Liver (tissue), 9 donors: ENCODE results near the gene CA10. TPM values are rescaled to one million over a fixed set of nuclear protein-coding genes. Genes with fewer than 3 reads are reported as not detected.

Experiments used
- DNase-seq: peaks from one replicate; pipeline ENCODE4 v3.0.0-alpha.2; 2017; ENCODE audit warnings: low spot score
- H3K27ac ChIP-seq, 2 donors: one replicate each; pipeline ENCODE4 v1.7.0; 2013; ENCODE audit warnings: inconsistent platforms in 2 of 2, low read length in 2 of 2, control low read depth in 1 of 2, low read depth in 1 of 2, mild to moderate bottlenecking in 1 of 2
- H3K27me3 ChIP-seq, 4 donors: one replicate each; pipeline versions ENCODE4 v1.6.1 to v1.7.0; 2013; ENCODE audit warnings: low read length in 3 of 4, inconsistent platforms in 1 of 4, mild to moderate bottlenecking in 1 of 4, moderate library complexity in 1 of 4; ENCODE audit not compliant: control insufficient read depth in 4 of 4, insufficient read depth in 4 of 4
- H3K36me3 ChIP-seq, 4 donors: one replicate each; pipeline versions ENCODE4 v1.6.1 to v1.7.0; 2013; ENCODE audit warnings: low read length in 3 of 4, mild to moderate bottlenecking in 3 of 4, low read depth in 1 of 4, moderate library complexity in 1 of 4; ENCODE audit not compliant: control insufficient read depth in 4 of 4, insufficient read depth in 3 of 4
- H3K4me1 ChIP-seq, 4 donors: one replicate each; pipeline versions ENCODE4 v1.6.1 to v1.7.0; 2013; ENCODE audit warnings: low read length in 3 of 4, mild to moderate bottlenecking in 3 of 4, moderate library complexity in 1 of 4; ENCODE audit not compliant: control insufficient read depth in 4 of 4, insufficient read depth in 4 of 4
- H3K4me3 ChIP-seq, 3 donors: one replicate each; pipeline versions ENCODE4 v1.6.1 to v1.7.0; 2013; ENCODE audit warnings: low read length in 3 of 3, control low read depth in 1 of 3, low read depth in 1 of 3, mild to moderate bottlenecking in 1 of 3
- H3K9ac ChIP-seq, 2 donors: one replicate each; pipeline ENCODE4 v1.7.0; 2013; ENCODE audit warnings: low read length in 2 of 2, mild to moderate bottlenecking in 2 of 2, moderate library complexity in 2 of 2, control low read depth in 1 of 2, low read depth in 1 of 2
- H3K9me3 ChIP-seq, 4 donors: one replicate each; pipeline versions ENCODE4 v1.6.1 to v1.7.0; 2013; ENCODE audit warnings: low read length in 3 of 4; ENCODE audit not compliant: control insufficient read depth in 4 of 4
- CTCF ChIP-seq: fragments of 150-350 bp; IDR thresholded peaks from 2 replicates; pipeline ENCODE4 v1.5.1; 2017; ENCODE audit warnings: improper control_type of control experiment, low read depth, low read length; ENCODE audit not compliant: missing input control
- EGR1 ChIP-seq, 2 donors: IDR thresholded peaks; 2 replicates each; pipeline ENCODE4 v1.6.1; 2016 to 2018; ENCODE audit warnings: antibody characterized with exemption in 2 of 2, low read depth in 2 of 2
- FOXA2 ChIP-seq: IDR thresholded peaks from 2 replicates; pipeline ENCODE4 v1.6.1; 2016; ENCODE audit warnings: antibody characterized with exemption
- GABPA ChIP-seq, 2 donors: IDR thresholded peaks in 1 of 2; conservative IDR thresholded peaks in 1 of 2; 2 replicates each; pipeline ENCODE4 v1.6.1; 2016; ENCODE audit warnings: antibody characterized with exemption in 2 of 2, mild to moderate bottlenecking in 1 of 2, moderate library complexity in 1 of 2
- MAX ChIP-seq: IDR thresholded peaks from 2 replicates; pipeline ENCODE4 v1.6.1; 2016; ENCODE audit warnings: antibody characterized with exemption
- NR2F2 ChIP-seq: IDR thresholded peaks from 2 replicates; pipeline ENCODE4 v1.6.1; 2016; ENCODE audit warnings: antibody characterized with exemption
- RAD21 ChIP-seq, 2 donors: IDR thresholded peaks; 2 replicates each; pipeline ENCODE4 v1.6.1; 2016; ENCODE audit warnings: antibody characterized with exemption in 2 of 2, mild to moderate bottlenecking in 2 of 2
- REST ChIP-seq: IDR thresholded peaks from 2 replicates; pipeline ENCODE4 v1.6.1; 2016; ENCODE audit warnings: antibody characterized with exemption, mild to moderate bottlenecking
- RXRA ChIP-seq, 2 donors: IDR thresholded peaks; 2 replicates each; pipeline ENCODE4 v1.6.1; 2017 to 2018; ENCODE audit warnings: antibody characterized with exemption in 2 of 2, mild to moderate bottlenecking in 1 of 2
- TAF1 ChIP-seq: conservative IDR thresholded peaks from 2 replicates; pipeline ENCODE4 v1.6.1; 2016; ENCODE audit warnings: antibody characterized with exemption, mild to moderate bottlenecking
- WGBS: extraction: QIAGEN DNeasy Blood & Tissue Kit; methylation state at CpG from one replicate; pipeline ENCODE4 v1.1.7; 2013; 5-methylcytosine and 5-hydroxymethylcytosine counted together
- polyA plus RNA-seq, 2 donors: library from polyadenylated mRNA; stranded (reverse) in 1 of 2; unstranded in 1 of 2; fragments of 200-250 nt in 1 of 2; fragments of >200 nt in 1 of 2; fragmentation: Nextera tagmentation in 1 of 2; extraction: Ambion mirVana in 1 of 2; gene quantifications; one replicate each; pipeline versions ENCODE4 v1.2.1 to v1.2.3, GENCODE V29; 2013 to 2015
- total RNA-seq, 2 donors: library from RNA; depleted of rRNA; stranded (reverse); fragments of >200 nt; gene quantifications; one replicate each; pipeline ENCODE4 v1.2.3, GENCODE V29; 2014
- TF ChIP-seq, protein P1 (sequence below): IDR thresholded peaks from 2 replicates; pipeline ENCODE4 v1.6.1; 2016; ENCODE audit warnings: antibody characterized with exemption
- donor health status: healthy.
- donor health status: healthy.
- donor health status: healthy.
- donor health status: healthy.
- donor health status: healthy.

CA10 gene
- total and polyA plus RNA-seq, 4 donors = 0.05 TPM; not detected in 3

DNA sequence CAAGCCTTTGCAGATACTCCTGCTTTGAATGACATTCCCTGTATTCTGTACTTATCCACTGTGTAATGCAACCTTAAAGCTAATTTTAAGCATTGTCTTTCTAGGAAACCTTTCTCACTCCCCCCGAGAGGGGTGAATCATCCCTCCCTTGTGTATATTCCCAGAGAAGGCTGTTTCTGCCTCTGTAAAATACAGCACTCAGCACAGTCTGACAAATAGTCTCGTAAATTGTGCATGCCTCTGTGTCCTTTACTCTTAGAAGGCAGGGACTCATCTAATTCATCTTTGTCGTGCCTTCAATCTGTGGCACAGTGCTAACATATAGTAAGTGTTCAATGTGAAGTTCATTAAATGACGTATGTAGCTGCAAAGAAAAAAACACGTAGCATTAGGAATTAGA, 200.7 kb downstream of the CA10 start:
- TF ChIP-seq MAX (no peak), EGR1 (IDR thresholded peaks at IDR 0.05; ENCODE audit: low read depth in 2 of 2) (no peak), TAF1 (no peak), RAD21 (IDR thresholded peaks at IDR 0.05) (no peak)
- TF ChIP-seq, protein P1, sequence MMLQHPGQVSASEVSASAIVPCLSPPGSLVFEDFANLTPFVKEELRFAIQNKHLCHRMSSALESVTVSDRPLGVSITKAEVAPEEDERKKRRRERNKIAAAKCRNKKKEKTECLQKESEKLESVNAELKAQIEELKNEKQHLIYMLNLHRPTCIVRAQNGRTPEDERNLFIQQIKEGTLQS = no peak
- WGBS = 72% methylated on average over 5 of the region's 5 CpGs
- no peak for DNase-seq
- Histone ChIP-seq H3K9me3 (peaks cover 0 to 13% (median 4%) of the 10 kb centered on the region in 4 donors), H3K9ac (no peak overlapping the region), H3K27me3 (peaks cover 0 to 6% (median 3%) of the 10 kb centered on the region in 4 donors), H3K36me3 (no peaks in the 10 kb centered on the region), H3K4me3 (no peak overlapping the region), H3K27ac (no peak overlapping the region), H3K4me1 (no peaks in the 10 kb centered on the region)

GRCh38 chr17:51955245-51955644, 203.3 kb downstream of the CA10 start:
- Histone ChIP-seq H3K9ac (no peak overlapping the region), H3K9me3 (peaks cover 0 to 3% (median 0%) of the 10 kb centered on the region in 4 donors), H3K4me3 (no peak overlapping the region), H3K27ac (no peak overlapping the region), H3K27me3 (peaks cover 0 to 9% (median 3%) of the 10 kb centered on the region in 4 donors), H3K4me1 (no peaks in the 10 kb centered on the region), H3K36me3 (no peaks in the 10 kb centered on the region)
- TF ChIP-seq, protein P1 = no peak
- no peak for TF ChIP-seq GABPA (IDR thresholded peaks at IDR 0.05 in 1 of 2, conservative IDR thresholded peaks at IDR 0.05 in 1 of 2)
- TF ChIP-seq RAD21 (IDR thresholded peaks at IDR 0.05) = no peak
- TF ChIP-seq FOXA2 = no peak
- no peak for TF ChIP-seq NR2F2
- no peak for TF ChIP-seq RXRA (IDR thresholded peaks at IDR 0.05)
- TF ChIP-seq REST = no peak
- TF ChIP-seq CTCF = no peak
- WGBS = 53% methylated on average over 2 of the region's 2 CpGs
- DNase-seq = no peak
